NCI-H2081 treated with DMSO at 0.1 percent for 48 hours (cell line): ENCODE data around the gene KIF5C.

ENCODE experiments used
- DNase-seq: peaks from one replicate; lab custom pipeline; 2025; lab: John Stamatoyannopoulos, UW

Gene KIF5C

GRCh38 chr2:149041482-149041881 lies 166.5 kb downstream of the KIF5C start:
- DNase-seq: no peak

GRCh38 chr2:149042881-149043280 lies 167.9 kb downstream of the KIF5C start:
- DNase-seq: no peak

GRCh38 chr2:149044500-149044899 lies 169.5 kb downstream of the KIF5C start:
- DNase-seq: no peak

- DNase-seq: no peak
Observed at GRCh38 chr2:149047118-149047517, 172.1 kb downstream of the KIF5C start.

GRCh38 chr2:149049142-149049541 lies 174.1 kb downstream of the KIF5C start:
- DNase-seq: no peak

- DNase-seq: no peak
Observed at GRCh38 chr2:149050188-149050587, 175.2 kb downstream of the KIF5C start.

GRCh38 chr2:149055751-149056150 lies 180.7 kb downstream of the KIF5C start:
- no peak for DNase-seq

GRCh38 chr2:149056541-149057255 lies 181.7 kb downstream of the KIF5C start:
- no peak for DNase-seq

- DNase-seq: no peak
Observed at GRCh38 chr2:149057401-149057800, 182.4 kb downstream of the KIF5C start.

GRCh38 chr2:149058936-149059335 lies 183.9 kb downstream of the KIF5C start:
- DNase-seq: no peak

- no peak for DNase-seq
Observed at GRCh38 chr2:149059822-149060221, 184.8 kb downstream of the KIF5C start.

GRCh38 chr2:149061133-149061745 lies 186.2 kb downstream of the KIF5C start:
- DNase-seq: no peak

- no peak for DNase-seq
Observed at GRCh38 chr2:149062531-149062930, 187.5 kb downstream of the KIF5C start.

- DNase-seq: no peak
Observed at GRCh38 chr2:149063177-149063576, 188.2 kb downstream of the KIF5C start.

GRCh38 chr2:149064365-149064841 lies 189.4 kb downstream of the KIF5C start:
- no peak for DNase-seq

- no peak for DNase-seq
Observed at GRCh38 chr2:149064856-149065630, 190.0 kb downstream of the KIF5C start.

- DNase-seq: no peak
Observed at GRCh38 chr2:149068225-149068995, 193.4 kb downstream of the KIF5C start.

GRCh38 chr2:149068996-149069888 lies 194.2 kb downstream of the KIF5C start:
- no peak for DNase-seq

GRCh38 chr2:149070681-149071320 lies 195.8 kb downstream of the KIF5C start:
- DNase-seq: peak; percentile 74

- DNase-seq: no peak
Observed at GRCh38 chr2:149075105-149075504, 200.1 kb downstream of the KIF5C start.

GRCh38 chr2:149075853-149076252 lies 200.8 kb downstream of the KIF5C start:
- DNase-seq: no peak
